OCI-LY7 (cell line): ENCODE results near the gene INPP5J. TPM values are rescaled to one million over a fixed set of nuclear protein-coding genes. Genes with fewer than 3 reads are reported as not detected.
A peak's percentile ranks its signal among the peaks of the same experiment; 100 is the strongest.

ENCODE experiments used
- BruUV-seq: library from RNA; stranded (reverse); fragments of 400-500 nt; replicated peaks from 2 replicates; lab custom pipeline; 2021; lab: Mats Ljungman, UMichigan
- CTCF ChIA-PET: fragments of 300-600 bp; sonication (Branson Sonifier 250); formaldehyde crosslinking; loops from one replicate; lab custom pipeline; 2022; ENCODE audit warnings: antibody characterized with exemption; ENCODE audit not compliant: unreplicated experiment; lab: Charles Lee
- POLR2A ChIA-PET: fragments of 300-600 bp; sonication (Branson Sonifier 250); formaldehyde crosslinking; loops from one replicate; lab custom pipeline; 2022; ENCODE audit warnings: antibody characterized with exemption; lab: Charles Lee
- DNase-seq: peaks from one replicate; pipeline ENCODE4 v3.0.0-alpha.2; 2015; ENCODE audit warnings: low spot score
- H2AFZ ChIP-seq: fragments of 200-600 bp; sonication (generic), shearing (Covaris generic); 2 replicates; pipeline ENCODE4 v1.6.1; 2014; ENCODE audit warnings: mild to moderate bottlenecking, antibody characterized with exemption, low read length, moderate library complexity
- H3K27ac ChIP-seq: fragments of 200-600 bp; sonication (generic); 2 replicates; pipeline ENCODE4 v1.5.1; 2014; ENCODE audit warnings: mixed run types, low read depth, mild to moderate bottlenecking, moderate library complexity, low read length, inconsistent platforms; ENCODE audit not compliant: poor library complexity, severe bottlenecking
- H3K36me3 ChIP-seq: fragments of 200-600 bp; sonication (generic); 2 replicates; pipeline ENCODE4 v1.6.1; 2014; ENCODE audit warnings: mild to moderate bottlenecking, antibody characterized with exemption, low read length, moderate library complexity, mixed read lengths; ENCODE audit not compliant: insufficient read depth
- H3K4me1 ChIP-seq: fragments of 200-600 bp; sonication (generic); 2 replicates; pipeline ENCODE4 v1.5.1; 2014; ENCODE audit warnings: mild to moderate bottlenecking, low read length; ENCODE audit not compliant: insufficient read depth, poor library complexity, severe bottlenecking
- H3K4me2 ChIP-seq: fragments of 200-600 bp; sonication (generic); 2 replicates; pipeline ENCODE4 v1.6.1; 2014; ENCODE audit warnings: mild to moderate bottlenecking, low read length
- H3K4me3 ChIP-seq: fragments of 200-600 bp; sonication (generic); 2 replicates; pipeline ENCODE4 v1.5.1; 2014; ENCODE audit warnings: mild to moderate bottlenecking, low read depth, low read length; ENCODE audit not compliant: poor library complexity, severe bottlenecking
- H3K79me2 ChIP-seq: fragments of 200-600 bp; sonication (generic); 2 replicates; pipeline ENCODE4 v1.6.1; 2016; ENCODE audit warnings: low read depth, mild to moderate bottlenecking, low read length, moderate library complexity, mixed read lengths; ENCODE audit not compliant: insufficient read depth
- H3K9me2 ChIP-seq: fragments of 200-600 bp; sonication (generic); 2 replicates; pipeline ENCODE4 v1.6.1; 2016; ENCODE audit warnings: mild to moderate bottlenecking, low read length, mixed read lengths; ENCODE audit not compliant: insufficient read depth
- H3K9me3 ChIP-seq: fragments of 200-600 bp; sonication (generic); 2 replicates; pipeline ENCODE4 v1.6.1; 2014; ENCODE audit warnings: mild to moderate bottlenecking, mixed run types, low read length, mixed read lengths
- H4K20me1 ChIP-seq: fragments of 200-600 bp; sonication (generic); 2 replicates; pipeline ENCODE4 v1.6.1; 2014; ENCODE audit warnings: mild to moderate bottlenecking, antibody characterized with exemption, low read length, moderate library complexity, mixed read lengths; ENCODE audit not compliant: insufficient read depth
- CTCF ChIP-seq: fragments of 200-600 bp; sonication (generic); conservative IDR thresholded peaks from 2 replicates; pipeline ENCODE4 v1.5.1; 2014; ENCODE audit warnings: mild to moderate bottlenecking, antibody characterized with exemption, low read length, moderate library complexity, mixed read lengths
- EZH2phosphoT487 ChIP-seq: fragments of 200-600 bp; sonication (generic); IDR thresholded peaks from 2 replicates; pipeline ENCODE4 v1.6.1; 2018; ENCODE audit warnings: low read depth, borderline replicate concordance, mild to moderate bottlenecking, mixed run types, antibody characterized with exemption, low read length, moderate library complexity, mixed read lengths
- intact Hi-C: fragments of 100-400 bp; cut with micrococcal nuclease; formaldehyde crosslinking; loops from one replicate; pipeline ENCODE4 v1.10.0; 2022; ENCODE audit not compliant: unreplicated experiment
- total RNA-seq, 2 experiments: library from RNA; depleted of rRNA in 1 of 2; stranded (reverse); fragments of >200 nt in 1 of 2; shearing (Covaris generic) in 1 of 2; gene quantifications; 2 replicates each; pipeline ENCODE4 v1.2.3, GENCODE V29; 2014 to 2022

The INPP5J gene
- total RNA-seq, 2 experiments from 2014 or later, result 7.5 TPM; not detected in 1

GRCh38 chr22:31082606-31083376 lies 40.0 kb upstream of the INPP5J start:
- DNase-seq, result peak; percentile 55
- Histone ChIP-seq H2AFZ (no peak overlapping the region), H3K36me3 (no peaks in the 10 kb centered on the region), H3K27ac (no peak overlapping the region), H3K4me1 (peaks cover 46% of the 10 kb centered on the region), H3K9me2 (no peaks in the 10 kb centered on the region), H4K20me1 (no peaks in the 10 kb centered on the region), H3K79me2 (no peaks in the 10 kb centered on the region; the same call in 1 of the 2 replicates), H3K4me2 (peak overlapping the region; percentile 95), H3K9me3 (no peaks in the 10 kb centered on the region), H3K4me3 (peak overlapping the region; percentile 87)
- BruUV-seq, result no TSS peak
- ChIA-PET CTCF (interaction anchor here (0.6 kb wide), 1 partner anchor 7 kb away, joined by 3 read pairs; no protein-coding TSS in a partner anchor), POLR2A (interaction anchor here (0.6 to 2.8 kb wide), 2 partner anchors 19 to 212 kb away, joined by 3 to 9 read pairs; no protein-coding TSS in a partner anchor)
- intact Hi-C loops, result loop anchor here (2.0 to 10.0 kb wide), 5 partner anchors 130 to 490 kb away; partner anchors contain the start of genes LIMK2, PES1 and SLC35E4
- TF ChIP-seq EZH2phosphoT487 (no peak), CTCF (peak; percentile 74)

- Histone ChIP-seq H3K4me3 (peak overlapping the region; percentile 87), H3K9me3 (no peaks in the 10 kb centered on the region), H3K36me3 (no peaks in the 10 kb centered on the region), H3K4me2 (peak overlapping the region; percentile 95), H3K79me2 (no peaks in the 10 kb centered on the region; the same call in 1 of the 2 replicates), H3K4me1 (peaks cover 46% of the 10 kb centered on the region), H4K20me1 (no peaks in the 10 kb centered on the region), H3K9me2 (no peaks in the 10 kb centered on the region), H3K27ac (peak overlapping the region; percentile 65), H2AFZ (no peak overlapping the region)
- DNase-seq, result no peak
- TF ChIP-seq CTCF, result no peak
- TF ChIP-seq EZH2phosphoT487, result no peak
- no TSS peak for BruUV-seq
- ChIA-PET CTCF (interaction anchor here (0.6 kb wide), 2 partner anchors 8 to 189 kb away, joined by 3 to 4 read pairs; no protein-coding TSS in a partner anchor), POLR2A (interaction anchor here (0.8 to 2.8 kb wide), 3 partner anchors 20 to 118 kb away, joined by 3 to 9 read pairs (median 6); partner anchors contain the start of gene SELENOM)
- intact Hi-C loops, result loop anchor here (2.0 to 10.0 kb wide), 5 partner anchors 129 to 491 kb away; partner anchors contain the start of genes LIMK2, PES1 and SLC35E4
These were observed 39.4 kb upstream of the INPP5J start for GRCh38 chr22:31083377-31083768.
